Type B pancreatic cell (in vitro differentiated cells): ENCODE measurements around the gene MAGT1. TPM values are rescaled to one million over a fixed set of nuclear protein-coding genes. Genes with fewer than 3 reads are reported as not detected.
"Not testable (repeated sequence)": the region's sequence is repeated elsewhere in the genome, so short reads cannot be mapped to it uniquely, and the experiment has no call there.

Source experiments
- DNase-seq: peaks from one replicate; pipeline ENCODE4 v3.0.0; 2021; ENCODE audit warnings: mixed read lengths; ENCODE audit not compliant: unreplicated experiment; ENCODE audit errors: extremely low spot score
- H3K27ac Mint-ChIP-seq: 2 replicates; pipeline ENCODE4 v1.8.0; 2021; ENCODE audit warnings: mild to moderate bottlenecking, mixed read lengths
- H3K27me3 Mint-ChIP-seq: 2 replicates; pipeline ENCODE4 v1.8.0; 2021; ENCODE audit warnings: mixed read lengths
- H3K36me3 Mint-ChIP-seq: 2 replicates; pipeline ENCODE4 v1.8.0; 2021; ENCODE audit warnings: mixed read lengths
- H3K4me1 Mint-ChIP-seq: one replicate; pipeline ENCODE4 v1.8.0; 2021; ENCODE audit warnings: mixed read lengths; ENCODE audit not compliant: unreplicated experiment
- H3K4me3 Mint-ChIP-seq: 2 replicates; pipeline ENCODE4 v1.8.0; 2021; ENCODE audit warnings: mild to moderate bottlenecking, mixed read lengths
- H3K9me3 Mint-ChIP-seq: 2 replicates; pipeline ENCODE4 v1.8.0; 2021; ENCODE audit warnings: mixed read lengths
- total RNA-seq: library from RNA; stranded (reverse); gene quantifications from 2 replicates; pipeline ENCODE4 v1.2.1, GENCODE V29; 2021; ENCODE audit warnings: low replicate concordance
- TF ChIP-seq, protein P1 (sequence below): fragments of 200-600 bp; sonication (generic); conservative IDR thresholded peaks from 2 replicates; pipeline ENCODE4 v1.5.0; 2021; ENCODE audit warnings: antibody characterized with exemption, mild to moderate bottlenecking

Gene MAGT1
- total RNA-seq, 1 donor from 2014 or later = 57.8 TPM

DNA sequence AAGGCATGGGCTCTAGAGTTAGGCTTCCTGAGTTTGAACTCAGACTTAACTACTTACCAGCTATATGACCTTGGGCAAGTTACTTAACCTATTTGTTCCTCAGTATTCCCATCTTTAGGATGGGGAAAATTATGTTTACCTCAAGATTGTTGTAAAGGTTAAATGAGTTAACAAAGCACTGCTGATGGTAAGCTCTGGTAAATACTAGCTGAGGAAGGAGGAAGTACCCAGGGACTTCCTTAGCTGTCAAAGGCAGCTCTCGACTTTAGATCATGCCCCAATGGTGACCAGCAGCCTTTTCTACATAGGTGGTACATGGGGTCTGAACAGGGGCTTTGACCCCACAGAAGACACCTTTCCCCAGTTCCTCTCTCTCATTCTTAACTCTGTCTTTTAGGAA lies 35.3 kb upstream of the MAGT1 start:
- Mint-ChIP-seq H3K36me3 (no peaks in the 10 kb centered on the region), H3K9me3 (no peaks in the 10 kb centered on the region), H3K4me3 (no peak overlapping the region)

DNA sequence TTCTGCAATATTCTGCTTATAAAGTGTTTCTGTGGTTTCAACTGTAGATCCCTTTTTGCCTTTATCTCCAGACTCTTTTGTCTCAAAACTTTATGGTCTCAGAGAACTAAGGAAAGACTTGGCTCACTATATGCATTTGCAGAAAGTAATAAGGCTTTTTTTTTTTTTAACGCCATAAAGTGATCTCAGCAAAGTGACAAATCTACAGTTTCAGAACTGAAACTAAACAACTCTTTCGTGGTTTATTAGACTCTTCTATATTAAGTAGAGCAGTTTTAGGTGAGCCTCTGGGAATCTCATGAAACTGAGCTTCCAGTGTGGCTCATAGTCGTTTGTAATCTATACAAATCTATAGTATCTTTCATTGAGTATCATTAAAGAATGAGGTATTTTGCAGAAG lies 30.5 kb upstream of the MAGT1 start:
- no peaks in the 10 kb centered on the region for H3K9me3 Mint-ChIP-seq
- no peak overlapping the region for H3K4me3 Mint-ChIP-seq
- H3K4me1 Mint-ChIP-seq = no peaks in the 10 kb centered on the region
- DNase-seq = no peak
- H3K27ac Mint-ChIP-seq = no peak overlapping the region
- no peaks in the 10 kb centered on the region for H3K36me3 Mint-ChIP-seq
- no peaks in the 10 kb centered on the region for H3K27me3 Mint-ChIP-seq
- TF ChIP-seq, protein P1, sequence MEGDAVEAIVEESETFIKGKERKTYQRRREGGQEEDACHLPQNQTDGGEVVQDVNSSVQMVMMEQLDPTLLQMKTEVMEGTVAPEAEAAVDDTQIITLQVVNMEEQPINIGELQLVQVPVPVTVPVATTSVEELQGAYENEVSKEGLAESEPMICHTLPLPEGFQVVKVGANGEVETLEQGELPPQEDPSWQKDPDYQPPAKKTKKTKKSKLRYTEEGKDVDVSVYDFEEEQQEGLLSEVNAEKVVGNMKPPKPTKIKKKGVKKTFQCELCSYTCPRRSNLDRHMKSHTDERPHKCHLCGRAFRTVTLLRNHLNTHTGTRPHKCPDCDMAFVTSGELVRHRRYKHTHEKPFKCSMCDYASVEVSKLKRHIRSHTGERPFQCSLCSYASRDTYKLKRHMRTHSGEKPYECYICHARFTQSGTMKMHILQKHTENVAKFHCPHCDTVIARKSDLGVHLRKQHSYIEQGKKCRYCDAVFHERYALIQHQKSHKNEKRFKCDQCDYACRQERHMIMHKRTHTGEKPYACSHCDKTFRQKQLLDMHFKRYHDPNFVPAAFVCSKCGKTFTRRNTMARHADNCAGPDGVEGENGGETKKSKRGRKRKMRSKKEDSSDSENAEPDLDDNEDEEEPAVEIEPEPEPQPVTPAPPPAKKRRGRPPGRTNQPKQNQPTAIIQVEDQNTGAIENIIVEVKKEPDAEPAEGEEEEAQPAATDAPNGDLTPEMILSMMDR = no peak

More for the DNA sequence above, 35.3 kb upstream of the MAGT1 start:
- Mint-ChIP-seq H3K27me3 (no peaks in the 10 kb centered on the region), H3K27ac (no peak overlapping the region), H3K4me1 (no peaks in the 10 kb centered on the region)
- no peak for DNase-seq
- TF ChIP-seq, protein P1 = no peak

DNA sequence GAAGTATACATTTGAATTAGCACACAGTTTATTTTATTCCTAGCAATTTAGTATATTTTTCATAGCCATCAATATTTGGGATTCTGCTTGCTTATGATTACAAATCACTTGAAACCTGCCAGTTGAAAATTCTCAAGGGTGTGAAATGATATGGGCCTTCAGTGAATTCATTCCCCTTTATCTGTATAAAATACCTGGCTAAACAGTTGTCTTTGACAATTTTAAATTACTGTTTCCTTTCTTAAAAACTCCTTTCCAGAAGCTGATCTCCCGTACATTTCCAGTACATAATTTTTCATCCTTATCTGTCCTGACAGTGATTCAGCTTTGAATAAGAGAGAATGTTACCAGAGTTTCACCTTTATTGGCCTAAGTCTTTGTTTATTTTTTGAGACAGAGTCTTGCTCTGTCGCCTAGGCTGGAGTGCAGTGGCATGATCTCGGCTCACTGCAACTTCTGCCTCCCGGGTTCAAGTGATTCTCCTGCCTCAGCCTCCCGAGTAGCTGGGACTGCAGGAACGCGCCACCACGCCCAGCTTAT lies 29.2 kb upstream of the MAGT1 start:
- H3K27ac Mint-ChIP-seq = no peak overlapping the region
- H3K4me1 Mint-ChIP-seq = no peaks in the 10 kb centered on the region
- TF ChIP-seq, protein P1 = no peak
- DNase-seq = no peak
- no peak overlapping the region for H3K4me3 Mint-ChIP-seq
- H3K36me3 Mint-ChIP-seq = no peaks in the 10 kb centered on the region
- H3K27me3 Mint-ChIP-seq = no peaks in the 10 kb centered on the region
- no peaks in the 10 kb centered on the region for H3K9me3 Mint-ChIP-seq

DNA sequence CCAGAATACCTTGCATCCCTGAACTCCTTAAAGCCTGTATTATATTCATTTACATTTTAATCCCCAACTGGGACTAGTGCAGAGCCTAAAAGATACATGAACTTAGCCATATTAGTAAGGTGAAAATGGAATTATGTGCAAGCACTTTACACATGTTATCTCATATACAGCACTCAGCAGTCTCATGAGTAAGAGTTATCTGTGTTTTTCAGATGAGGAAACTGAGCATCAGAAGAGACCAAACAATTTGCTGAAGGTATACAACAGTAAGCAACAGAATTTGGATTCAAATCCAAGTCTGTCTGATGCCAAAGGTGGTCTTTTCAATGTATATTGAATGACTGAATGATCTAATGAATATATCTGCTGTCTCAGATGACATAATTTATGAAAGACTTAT lies 27.6 kb upstream of the MAGT1 start:
- no peak for DNase-seq
- no peak overlapping the region for H3K27ac Mint-ChIP-seq
- H3K27me3 Mint-ChIP-seq = no peaks in the 10 kb centered on the region
- TF ChIP-seq, protein P1 = no peak
- H3K4me1 Mint-ChIP-seq = no peaks in the 10 kb centered on the region
- no peaks in the 10 kb centered on the region for H3K9me3 Mint-ChIP-seq
- no peak overlapping the region for H3K4me3 Mint-ChIP-seq
- H3K36me3 Mint-ChIP-seq = no peaks in the 10 kb centered on the region

- not testable (repeated sequence) for H3K4me3 Mint-ChIP-seq, H3K36me3 Mint-ChIP-seq, H3K9me3 Mint-ChIP-seq
Measured at GRCh38 chrX:77919370-77919769, 24.1 kb upstream of the MAGT1 start.

GRCh38 chrX:77918568-77918967 lies 23.3 kb upstream of the MAGT1 start:
- DNase-seq = no peak
- Mint-ChIP-seq H3K4me1 (no peaks in the 10 kb centered on the region), H3K36me3 (no peaks in the 10 kb centered on the region), H3K27ac (no peak overlapping the region), H3K4me3 (no peak overlapping the region), H3K27me3 (no peaks in the 10 kb centered on the region), H3K9me3 (no peaks in the 10 kb centered on the region)
- TF ChIP-seq, protein P1 = no peak

More at GRCh38 chrX:77919370-77919769, 24.1 kb upstream of the MAGT1 start:
- DNase-seq, H3K27me3 Mint-ChIP-seq, H3K27ac Mint-ChIP-seq, H3K4me1 Mint-ChIP-seq: not testable (repeated sequence)
